ENCODE measurements around the gene CRADD. TPM values are rescaled to one million over a fixed set of nuclear protein-coding genes. Genes with fewer than 3 reads are reported as not detected.

The CRADD gene
- total RNA-seq, 1 donor = 12.9 TPM

DNA sequence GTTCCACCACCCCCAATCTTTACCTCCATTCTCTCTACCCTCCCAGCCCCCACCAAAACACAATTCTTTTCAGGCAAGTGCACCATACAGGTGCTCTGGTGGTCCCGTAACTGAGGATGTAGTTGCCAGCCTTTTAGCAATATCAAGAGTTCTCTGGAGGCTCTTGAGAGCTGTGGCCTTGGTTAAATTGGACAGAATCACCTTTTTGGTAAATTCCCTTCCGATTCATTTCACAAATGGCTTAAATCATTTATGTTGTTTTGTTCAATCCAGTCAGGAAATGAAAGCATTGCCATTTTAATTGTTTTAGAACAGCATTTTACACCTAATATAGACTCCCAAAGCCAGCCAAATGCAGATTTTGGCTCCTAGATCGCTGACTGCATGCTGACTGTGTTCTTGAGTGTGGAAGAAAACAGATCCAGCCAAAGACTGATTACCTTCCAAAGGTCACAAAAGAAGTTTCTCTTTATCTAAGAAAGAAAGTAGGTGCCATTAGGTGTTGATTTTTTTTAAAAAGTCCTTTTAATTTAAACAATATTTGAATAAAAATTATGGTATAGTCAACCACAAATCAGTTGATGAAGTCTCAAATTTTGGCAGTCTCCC lies 25.6 kb downstream of the CRADD start:
- no peak for DNase-seq (ENCODE audit: low read depth)
- TF ChIP-seq, protein P1, sequence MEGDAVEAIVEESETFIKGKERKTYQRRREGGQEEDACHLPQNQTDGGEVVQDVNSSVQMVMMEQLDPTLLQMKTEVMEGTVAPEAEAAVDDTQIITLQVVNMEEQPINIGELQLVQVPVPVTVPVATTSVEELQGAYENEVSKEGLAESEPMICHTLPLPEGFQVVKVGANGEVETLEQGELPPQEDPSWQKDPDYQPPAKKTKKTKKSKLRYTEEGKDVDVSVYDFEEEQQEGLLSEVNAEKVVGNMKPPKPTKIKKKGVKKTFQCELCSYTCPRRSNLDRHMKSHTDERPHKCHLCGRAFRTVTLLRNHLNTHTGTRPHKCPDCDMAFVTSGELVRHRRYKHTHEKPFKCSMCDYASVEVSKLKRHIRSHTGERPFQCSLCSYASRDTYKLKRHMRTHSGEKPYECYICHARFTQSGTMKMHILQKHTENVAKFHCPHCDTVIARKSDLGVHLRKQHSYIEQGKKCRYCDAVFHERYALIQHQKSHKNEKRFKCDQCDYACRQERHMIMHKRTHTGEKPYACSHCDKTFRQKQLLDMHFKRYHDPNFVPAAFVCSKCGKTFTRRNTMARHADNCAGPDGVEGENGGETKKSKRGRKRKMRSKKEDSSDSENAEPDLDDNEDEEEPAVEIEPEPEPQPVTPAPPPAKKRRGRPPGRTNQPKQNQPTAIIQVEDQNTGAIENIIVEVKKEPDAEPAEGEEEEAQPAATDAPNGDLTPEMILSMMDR (IDR thresholded peaks at IDR 0.05; ENCODE audit: insufficient read depth, low read length) = no peak
- H3K4me3 ChIP-seq (ENCODE audit: low read depth, low read length) = no peak overlapping the region

DNA sequence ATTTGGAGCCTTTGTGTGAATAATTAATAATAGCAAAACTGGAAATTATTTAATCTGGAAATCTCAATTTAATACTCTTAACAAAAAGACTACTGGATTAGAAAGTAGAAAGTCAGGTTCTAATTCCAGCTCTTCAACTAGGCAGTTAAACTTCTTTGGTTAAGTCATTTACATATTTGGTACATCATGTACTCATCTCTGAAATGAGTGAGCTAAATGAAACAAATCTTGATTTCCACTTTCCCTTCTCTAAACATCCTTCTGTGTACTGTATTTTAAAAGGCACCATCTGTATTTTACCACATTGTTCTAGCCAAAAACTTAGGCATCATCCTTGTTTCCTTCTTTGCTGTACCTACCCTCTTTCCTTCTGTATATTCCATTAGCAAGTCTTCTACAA lies 26.9 kb downstream of the CRADD start:
- DNase-seq (ENCODE audit: low read depth) = no peak
- H3K4me3 ChIP-seq (ENCODE audit: low read depth, low read length) = no peak overlapping the region
- TF ChIP-seq, protein P1 (IDR thresholded peaks at IDR 0.05; ENCODE audit: insufficient read depth, low read length) = no peak

DNA sequence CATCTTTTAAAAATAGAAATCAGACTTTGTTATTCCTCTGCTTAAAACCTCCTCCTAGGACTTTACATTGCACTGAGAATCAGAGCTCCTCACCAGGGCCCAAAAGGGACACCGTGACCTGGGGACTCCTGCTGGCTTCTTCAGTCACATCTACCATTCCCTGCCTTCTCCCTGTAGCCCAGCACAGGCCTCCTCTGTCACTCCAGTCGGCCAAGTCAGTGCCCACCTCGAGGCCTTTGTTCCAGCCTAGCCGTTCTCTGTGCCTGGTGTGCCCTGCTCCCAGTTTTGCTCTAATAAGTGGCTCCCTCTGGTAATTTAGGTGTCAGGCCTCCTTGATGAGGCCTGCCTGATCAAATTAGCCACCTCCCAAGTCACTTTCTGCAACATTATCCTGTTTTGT lies 27.4 kb downstream of the CRADD start:
- H3K4me3 ChIP-seq (ENCODE audit: low read depth, low read length) = no peak overlapping the region
- DNase-seq (ENCODE audit: low read depth) = no peak
- TF ChIP-seq, protein P1 (IDR thresholded peaks at IDR 0.05; ENCODE audit: insufficient read depth, low read length) = no peak

DNA sequence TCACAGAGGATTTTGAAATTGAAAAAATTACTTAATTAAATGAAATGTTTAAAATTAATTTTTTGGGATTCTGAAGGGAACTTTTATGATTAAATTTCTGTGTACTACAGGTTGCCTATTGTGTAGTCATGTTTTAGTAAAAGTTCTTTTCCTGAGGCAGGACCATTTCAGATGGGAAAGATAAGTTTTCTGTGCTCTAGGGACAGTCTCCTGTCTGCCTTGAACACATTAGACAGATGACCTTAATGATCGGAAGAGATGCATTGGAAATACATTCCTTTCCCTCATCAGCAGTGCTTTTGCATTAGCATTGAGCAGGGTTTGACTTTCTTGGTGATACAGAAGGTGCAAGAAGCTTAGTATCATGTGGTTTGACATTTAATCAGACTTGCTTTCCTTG lies 28.1 kb downstream of the CRADD start:
- no peak overlapping the region for H3K4me3 ChIP-seq (ENCODE audit: low read depth, low read length)
- TF ChIP-seq, protein P1 (IDR thresholded peaks at IDR 0.05; ENCODE audit: insufficient read depth, low read length) = no peak
- no peak for DNase-seq (ENCODE audit: low read depth)

DNA sequence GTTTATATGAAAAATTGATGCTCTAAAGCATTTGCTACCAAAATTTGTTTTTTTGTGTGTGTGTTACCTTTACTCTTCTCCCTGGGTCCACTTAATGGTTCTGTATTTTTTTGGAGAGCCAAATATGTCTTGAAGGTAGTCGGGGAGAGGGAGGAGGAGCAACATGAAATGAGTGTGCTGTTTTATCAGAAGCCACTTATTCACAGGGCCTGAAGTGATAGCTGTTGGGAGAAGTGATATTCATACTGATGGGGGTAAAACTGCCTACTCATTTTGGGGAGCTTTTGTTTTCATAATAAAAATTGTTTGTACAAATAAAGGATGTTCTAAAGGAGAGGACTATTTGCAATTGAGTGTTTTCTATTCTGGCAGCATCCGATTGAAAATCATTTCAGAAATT lies 29.2 kb downstream of the CRADD start:
- TF ChIP-seq, protein P1 (IDR thresholded peaks at IDR 0.05; ENCODE audit: insufficient read depth, low read length) = no peak
- no peak for DNase-seq (ENCODE audit: low read depth)
- no peak overlapping the region for H3K4me3 ChIP-seq (ENCODE audit: low read depth, low read length)

DNA sequence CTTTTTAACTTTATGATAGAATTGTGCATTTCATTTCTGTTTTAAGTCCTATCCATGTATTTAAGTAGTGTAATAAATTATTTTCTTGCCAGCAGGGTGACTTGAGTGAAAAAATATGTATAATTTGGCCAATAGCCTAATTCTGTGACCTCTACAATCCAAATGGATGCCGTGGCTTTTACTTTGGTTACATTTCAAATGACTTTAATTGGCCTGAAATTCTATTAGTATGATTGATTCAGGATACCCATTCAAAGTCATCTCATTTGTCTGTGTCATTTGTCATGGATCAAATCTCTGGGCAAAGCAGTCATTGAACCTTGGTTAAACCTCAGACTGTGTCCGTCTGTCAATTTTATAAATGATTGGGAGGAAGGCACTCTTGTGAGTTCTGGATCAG lies 29.6 kb downstream of the CRADD start:
- TF ChIP-seq, protein P1 (IDR thresholded peaks at IDR 0.05; ENCODE audit: insufficient read depth, low read length) = no peak
- no peak overlapping the region for H3K4me3 ChIP-seq (ENCODE audit: low read depth, low read length)
- no peak for DNase-seq (ENCODE audit: low read depth)

DNA sequence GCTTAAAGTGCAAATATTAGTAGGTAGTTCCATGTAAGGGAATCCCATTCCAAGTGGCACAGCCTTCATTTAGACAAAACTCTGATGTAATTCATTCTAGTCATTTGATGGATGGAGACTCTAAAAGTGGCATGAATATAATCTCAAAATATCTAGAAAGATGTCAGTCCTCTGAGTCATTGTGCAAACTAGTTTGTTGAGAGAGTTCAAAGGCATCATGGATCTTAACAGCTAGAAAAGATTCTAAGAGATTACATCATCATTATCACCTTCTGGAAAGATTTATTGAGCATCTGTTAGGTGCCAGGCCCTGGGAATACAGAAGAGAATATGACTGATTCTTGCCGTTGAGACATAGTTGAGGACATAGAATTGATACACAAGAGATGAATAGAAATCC lies 30.7 kb downstream of the CRADD start:
- no peak overlapping the region for H3K4me3 ChIP-seq (ENCODE audit: low read depth, low read length)
- TF ChIP-seq, protein P1 (IDR thresholded peaks at IDR 0.05; ENCODE audit: insufficient read depth, low read length) = no peak
- no peak for DNase-seq (ENCODE audit: low read depth)

Measured in fibroblast of the aortic adventitia (primary cell).